CD4-positive, alpha-beta T cell treated with Interleukin-15 for 1 hour (primary cell): ENCODE data around the gene PPP3CA.
"Not testable (repeated sequence)": the region's sequence is repeated elsewhere in the genome, so short reads cannot be mapped to it uniquely, and the experiment has no call there.

Experiments used
- DNase-seq: peaks from one replicate; pipeline ENCODE4 v3.0.0-alpha.2; 2020

Gene PPP3CA

DNA sequence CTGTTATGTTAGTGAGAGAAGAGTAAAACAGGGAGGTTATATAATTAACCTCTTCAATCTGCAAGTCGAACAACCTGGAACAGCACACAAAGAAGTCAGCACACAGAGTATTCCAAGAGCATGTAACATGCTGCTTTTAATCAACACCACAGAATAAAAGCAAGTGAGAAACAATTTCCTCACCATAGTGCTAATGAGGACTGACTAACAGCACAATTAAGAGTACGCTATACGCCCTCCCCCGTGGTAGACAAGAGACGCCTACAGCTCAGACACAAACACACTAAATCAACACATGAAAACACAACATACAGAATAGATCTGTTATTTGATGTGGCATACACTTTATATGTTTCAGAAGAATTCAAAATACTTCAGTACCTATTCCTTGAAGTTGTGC is 103.0 kb downstream of the PPP3CA start:
- no peak for DNase-seq

DNA sequence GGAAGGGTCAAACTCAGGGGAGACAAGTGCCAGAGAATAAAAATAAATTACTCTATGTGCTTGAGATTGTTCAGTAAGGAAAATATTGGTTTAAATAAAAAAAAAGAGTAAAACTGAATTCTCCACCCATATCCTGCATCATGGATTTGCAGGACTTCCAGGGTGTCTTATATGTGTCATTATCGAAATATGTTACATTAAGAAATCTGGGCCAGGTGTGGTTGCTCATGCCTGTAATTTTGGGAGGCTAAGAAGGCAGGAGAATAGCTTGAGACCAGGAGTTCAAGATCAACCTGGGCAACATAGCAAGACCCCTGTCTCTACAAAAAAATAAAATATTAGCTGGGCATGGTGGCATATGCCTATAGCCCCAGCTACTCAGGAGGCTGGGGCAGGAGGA is 104.9 kb downstream of the PPP3CA start:
- no peak for DNase-seq

DNA sequence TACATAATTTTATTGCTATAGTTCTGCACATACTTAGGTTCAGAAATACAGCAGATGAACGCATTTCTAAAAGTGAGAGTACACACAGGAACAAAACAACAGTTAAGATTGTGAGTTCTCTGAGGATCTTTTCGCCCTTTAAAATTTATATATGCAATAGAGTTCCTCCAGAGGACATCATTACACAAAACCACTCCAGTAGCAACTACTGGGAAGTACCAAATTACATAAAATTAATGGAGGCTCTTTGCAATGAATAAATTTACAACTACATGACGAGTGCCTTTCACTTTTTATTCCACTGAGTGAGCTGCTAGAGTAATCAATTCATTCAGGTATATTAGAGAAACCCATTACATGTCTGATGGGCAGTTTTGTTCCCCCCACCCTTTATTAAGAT is 107.2 kb downstream of the PPP3CA start:
- no peak for DNase-seq

GRCh38 chr4:101239665-101240064 is 107.7 kb downstream of the PPP3CA start:
- no peak for DNase-seq

DNA sequence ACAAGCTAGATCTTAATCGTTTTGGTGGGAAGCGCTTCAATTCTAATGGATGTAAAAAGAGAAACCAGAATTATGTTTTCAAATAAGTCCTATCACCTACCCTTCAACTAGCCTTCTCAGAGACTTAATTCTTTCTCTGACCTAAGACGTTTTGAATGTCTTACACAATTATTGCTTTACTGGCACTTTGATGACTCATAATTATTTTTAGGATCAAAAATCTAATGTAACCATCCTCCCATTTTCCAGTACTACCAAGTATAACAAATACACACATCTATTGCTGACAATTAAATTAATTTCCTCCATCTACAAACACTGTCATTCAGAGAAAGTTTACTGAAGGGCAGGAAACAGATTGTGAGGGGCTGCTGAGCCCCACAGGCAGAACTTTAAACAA is 108.6 kb downstream of the PPP3CA start:
- no peak for DNase-seq

- no peak for DNase-seq
Observed at GRCh38 chr4:101237773-101238172, 109.6 kb downstream of the PPP3CA start.

DNA sequence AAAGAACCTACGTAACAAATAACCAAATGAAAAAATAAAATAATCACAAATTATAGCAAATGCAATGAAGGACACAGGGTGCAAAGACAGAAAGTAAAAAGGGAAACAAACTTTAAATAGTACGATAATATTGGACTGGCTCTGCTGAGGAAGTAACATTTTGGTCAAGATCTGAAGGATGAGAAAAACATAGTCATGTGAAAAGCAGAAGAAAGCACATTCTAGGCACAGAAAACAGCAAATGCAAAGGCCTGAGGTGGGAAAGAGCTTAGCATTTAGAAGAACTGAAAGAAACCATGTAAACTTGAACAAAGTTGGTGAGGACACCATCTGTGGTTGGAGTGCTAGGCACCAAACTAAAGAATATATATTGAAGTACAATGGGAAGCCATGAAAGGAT is 111.2 kb downstream of the PPP3CA start:
- DNase-seq, result no peak

DNA sequence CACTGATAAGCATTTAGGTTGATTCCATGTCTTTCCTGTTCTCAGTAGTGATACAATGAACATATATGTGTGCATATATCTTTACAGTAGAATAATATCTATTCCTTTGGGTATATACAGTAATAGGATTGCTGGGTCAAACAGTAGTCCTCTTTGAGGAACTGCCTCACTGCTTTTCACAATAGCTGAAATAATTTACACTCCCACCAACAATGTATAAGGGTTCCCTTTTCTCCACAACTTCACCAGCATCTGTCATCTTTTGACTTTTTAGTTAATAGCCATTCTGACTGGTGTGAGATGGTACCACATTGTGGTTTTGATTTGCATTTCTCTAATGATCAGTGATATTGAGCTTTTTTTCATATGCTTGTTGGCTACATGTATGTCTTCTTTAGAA is 113.2 kb downstream of the PPP3CA start:
- not testable (repeated sequence) for DNase-seq

- DNase-seq, result no peak
Observed at GRCh38 chr4:101232074-101232776, 115.1 kb downstream of the PPP3CA start.

GRCh38 chr4:101230801-101231426 is 116.4 kb downstream of the PPP3CA start:
- DNase-seq, result no peak

DNA sequence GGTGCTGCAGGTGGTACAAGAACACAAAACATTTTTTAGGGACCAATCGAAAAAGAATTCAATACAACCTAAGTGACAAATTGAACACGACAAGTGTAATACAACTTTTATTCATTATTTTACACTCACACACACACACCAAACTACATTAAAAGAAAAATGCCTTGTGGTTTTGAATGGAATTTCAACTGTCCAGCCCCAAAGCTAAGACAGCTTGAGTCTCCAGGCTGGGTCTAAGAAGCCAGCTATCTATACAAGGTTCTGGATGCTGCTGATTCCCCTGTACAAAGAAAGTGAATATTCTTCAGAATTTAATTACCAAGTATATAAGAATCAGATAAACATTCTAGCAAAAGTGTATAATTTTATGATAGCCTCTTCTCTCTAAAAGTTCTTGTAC is 118.2 kb downstream of the PPP3CA start:
- DNase-seq, result no peak

GRCh38 chr4:101227715-101228114 is 119.6 kb downstream of the PPP3CA start:
- no peak for DNase-seq

GRCh38 chr4:101224358-101225218 is 122.7 kb downstream of the PPP3CA start:
- no peak for DNase-seq

DNA sequence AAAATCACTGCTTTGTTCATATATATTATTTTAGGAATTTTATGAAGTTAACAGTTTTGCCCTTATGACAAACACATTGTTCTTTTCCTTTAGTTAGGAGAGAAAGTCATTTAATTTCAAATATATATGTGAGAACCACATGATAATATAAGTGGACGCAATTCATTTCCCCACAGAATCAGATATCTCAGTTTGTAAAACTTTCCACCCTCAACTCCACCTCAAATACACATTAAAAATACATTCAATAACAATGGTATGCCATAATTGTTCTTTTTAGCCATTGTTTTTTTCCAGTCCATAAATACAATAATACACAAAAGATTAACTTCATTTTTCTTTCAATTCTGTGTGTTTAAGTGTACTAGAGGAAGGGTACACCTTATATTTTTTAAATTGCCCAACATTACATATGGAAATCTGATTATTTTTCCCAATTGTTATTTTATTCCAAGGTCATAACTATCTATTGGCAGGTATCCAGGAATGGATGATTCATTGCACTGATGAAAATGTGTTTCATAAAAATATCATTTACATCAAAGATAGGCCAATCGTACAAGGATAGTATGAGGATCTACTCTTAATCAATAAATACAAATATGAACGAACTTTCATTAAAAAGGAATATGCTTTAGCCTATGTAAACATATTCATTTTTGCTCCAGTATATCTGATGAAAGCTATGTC is 125.0 kb downstream of the PPP3CA start:
- no peak for DNase-seq

DNA sequence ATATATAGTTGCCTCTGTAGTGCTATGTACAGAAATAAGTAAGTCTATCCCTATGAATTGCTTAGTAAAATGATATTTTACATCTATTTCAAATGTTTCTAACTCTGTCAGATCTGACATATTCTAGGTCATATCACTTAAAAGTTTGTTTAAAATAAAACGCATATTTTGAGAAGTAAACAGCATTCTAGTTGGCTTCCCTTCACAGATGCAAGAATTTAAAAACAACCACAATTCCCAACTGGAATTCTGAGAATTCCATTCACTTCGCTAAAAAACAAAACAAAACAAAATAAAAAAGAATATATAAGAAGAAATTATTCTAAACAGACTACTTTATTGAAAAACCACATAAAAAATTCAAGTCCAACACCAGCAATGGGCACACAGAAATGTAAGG is 126.0 kb downstream of the PPP3CA start:
- no peak for DNase-seq

GRCh38 chr4:101218894-101219293 is 128.4 kb downstream of the PPP3CA start:
- DNase-seq, result no peak

DNA sequence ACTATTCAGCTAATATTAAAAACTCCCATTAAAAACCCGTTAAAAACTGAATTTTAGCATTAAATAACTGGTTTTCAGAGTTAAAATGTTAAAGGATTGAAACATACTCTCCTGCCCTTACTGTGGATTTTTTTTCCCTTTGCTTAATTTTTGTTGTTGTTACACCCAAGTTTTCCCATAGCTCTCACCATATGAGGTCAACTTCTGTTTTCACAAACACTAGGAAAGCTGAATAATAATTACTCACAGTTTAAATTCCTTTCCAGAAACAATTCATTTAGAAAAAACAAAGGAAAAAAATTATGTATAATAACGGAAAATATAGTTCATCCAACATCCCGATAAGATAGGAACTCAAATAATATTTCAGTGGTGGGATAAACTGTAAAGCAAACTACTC is 129.0 kb downstream of the PPP3CA start:
- DNase-seq, result no peak

GRCh38 chr4:101217353-101218031 is 129.8 kb downstream of the PPP3CA start:
- DNase-seq, result no peak

- DNase-seq, result no peak
Observed at GRCh38 chr4:101211146-101211553, 136.2 kb downstream of the PPP3CA start.

GRCh38 chr4:101210331-101210730 is 137.0 kb downstream of the PPP3CA start:
- no peak for DNase-seq

DNA sequence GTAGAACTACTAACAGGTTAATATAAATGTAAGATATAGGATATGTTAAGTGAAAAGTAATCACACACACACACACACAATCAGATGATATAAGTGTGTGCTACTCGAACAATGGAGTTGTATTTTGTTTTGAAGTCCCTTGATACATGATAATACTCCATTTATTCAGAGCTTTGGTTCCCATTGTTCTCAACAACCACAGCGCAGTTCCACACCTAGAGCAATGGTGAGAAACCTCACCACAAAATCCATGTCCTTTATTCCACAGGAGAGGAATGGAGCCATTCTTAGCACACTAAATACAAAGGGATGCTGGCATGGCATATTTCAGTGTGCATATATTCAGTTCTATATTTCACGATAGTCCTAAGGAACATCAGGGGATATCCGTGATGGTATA is 139.2 kb downstream of the PPP3CA start:
- DNase-seq, result no peak

GRCh38 chr4:101205916-101206315 is 141.4 kb downstream of the PPP3CA start:
- peak; percentile 37 for DNase-seq

GRCh38 chr4:101201421-101201820 is 145.9 kb downstream of the PPP3CA start:
- DNase-seq, result no peak
